Bone marrow (tissue), 2 donors: ENCODE results near the gene ZNF521.
"Not testable (repeated sequence)": the region's sequence is repeated elsewhere in the genome, so short reads cannot be mapped to it uniquely, and the experiment has no call there.

ENCODE experiments used
- DNase-seq, 2 donors: peaks; one replicate each; lab custom pipeline; 2025; lab: John Stamatoyannopoulos, UW

ZNF521 gene

DNA sequence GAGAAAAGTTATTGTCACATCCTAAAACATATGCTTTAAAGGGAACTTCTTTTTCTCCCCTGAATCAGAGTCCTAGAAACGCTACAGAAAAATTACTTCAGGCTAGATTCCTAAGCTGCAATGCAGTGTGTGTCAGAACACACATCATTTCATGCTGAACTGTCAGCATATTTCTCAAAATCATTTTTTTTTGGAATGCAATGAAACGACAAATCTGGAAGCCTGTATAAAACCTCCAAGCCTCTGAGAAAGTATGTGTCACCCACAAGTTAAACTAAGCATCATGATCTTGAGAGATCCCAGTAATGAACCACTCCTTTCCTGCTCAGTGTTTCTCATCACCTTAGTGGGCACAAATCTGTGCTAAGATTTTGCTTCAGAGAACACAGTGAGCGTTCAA is 276.2 kb downstream of the ZNF521 start:
- no peak for DNase-seq

DNA sequence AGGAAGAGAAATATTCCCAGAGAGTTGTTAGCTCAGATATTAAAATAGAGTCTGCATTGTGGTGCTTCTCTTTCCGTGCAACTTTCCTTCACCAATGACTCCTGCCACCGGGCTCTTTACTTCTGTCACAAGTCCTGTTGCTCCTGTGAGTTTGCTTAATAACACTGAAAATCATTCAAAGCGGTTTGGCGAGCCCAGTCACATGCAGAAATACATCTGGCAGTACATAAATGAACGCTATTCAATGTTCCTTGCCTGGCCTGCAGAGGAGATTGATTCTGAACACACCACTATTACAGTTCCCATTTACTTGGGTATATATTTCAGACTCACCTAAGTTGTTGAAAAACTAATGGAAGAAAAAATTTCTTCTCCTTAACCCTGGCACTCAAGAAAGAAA is 276.6 kb downstream of the ZNF521 start:
- no peak for DNase-seq

DNA sequence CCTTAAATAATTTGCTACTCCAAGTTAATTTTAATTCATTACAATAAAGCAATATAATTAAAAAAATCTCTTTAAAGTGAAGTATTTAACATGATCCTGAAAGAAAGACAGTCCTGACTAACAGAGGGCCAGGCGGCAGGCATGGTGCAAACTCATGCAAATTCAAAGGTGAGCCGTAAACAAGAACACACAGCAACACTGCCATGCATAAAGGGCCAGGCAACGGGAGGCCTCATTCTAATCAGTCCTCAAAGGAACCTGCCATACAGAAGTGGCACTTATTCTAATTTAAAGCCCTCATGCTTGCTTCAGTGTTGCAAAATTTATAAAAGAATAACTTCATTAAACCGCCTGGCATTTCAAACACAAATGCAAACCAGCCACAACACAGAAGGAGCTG is 277.0 kb downstream of the ZNF521 start:
- no peak for DNase-seq

DNA sequence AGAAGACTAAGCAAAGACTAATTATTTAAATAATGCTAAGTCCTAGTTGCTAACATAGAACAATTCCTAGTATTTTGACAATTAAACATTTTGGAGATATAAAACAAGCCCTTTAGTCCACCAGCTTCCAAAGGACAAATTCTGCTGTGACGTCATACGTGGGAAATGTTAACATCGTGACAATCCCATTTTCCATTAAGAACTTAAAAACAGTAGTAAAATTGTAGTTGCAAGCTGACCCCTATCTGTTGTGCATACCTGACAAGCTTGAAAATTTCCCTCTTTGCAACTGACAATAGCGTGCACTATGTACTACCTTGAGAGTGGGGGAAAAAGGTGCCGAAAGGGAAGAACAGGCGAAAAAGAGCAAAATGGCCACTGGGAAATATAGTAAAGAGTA is 279.8 kb downstream of the ZNF521 start:
- no peak for DNase-seq

DNA sequence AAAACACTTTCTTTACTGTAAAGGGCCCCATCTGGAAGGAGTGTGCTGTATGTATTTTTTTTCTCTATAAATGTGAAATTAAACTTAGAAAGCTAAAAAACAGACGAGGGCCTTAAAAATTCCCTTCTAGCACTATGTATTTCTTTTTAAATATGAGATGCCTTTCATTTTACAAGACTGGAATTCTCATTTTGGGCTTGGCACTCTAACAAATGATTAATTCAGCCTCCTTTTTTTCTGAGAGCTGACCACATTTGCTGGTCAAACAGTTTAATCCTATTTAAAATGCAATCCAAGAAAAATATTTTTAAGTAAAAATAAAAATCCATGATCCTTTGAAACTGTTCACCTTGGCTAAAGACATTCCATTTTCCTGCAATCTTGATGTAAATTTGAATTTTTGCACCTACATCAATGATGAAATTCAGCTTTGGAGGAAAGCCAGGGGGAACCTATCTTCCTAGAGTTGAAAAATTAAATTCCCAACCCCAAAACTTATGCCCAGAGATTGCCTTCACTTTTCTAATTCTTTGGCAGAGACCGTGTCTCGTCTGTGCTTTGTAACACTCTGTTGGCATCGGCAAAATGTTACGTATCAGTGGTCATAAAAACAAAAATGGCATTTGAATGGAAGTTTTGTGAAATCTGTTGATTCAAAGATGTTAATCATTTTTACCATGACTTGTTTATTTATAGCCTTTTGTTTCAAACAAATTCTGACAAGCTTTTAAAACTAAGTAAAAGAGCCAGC is 284.5 kb downstream of the ZNF521 start:
- DNase-seq = no peak

DNA sequence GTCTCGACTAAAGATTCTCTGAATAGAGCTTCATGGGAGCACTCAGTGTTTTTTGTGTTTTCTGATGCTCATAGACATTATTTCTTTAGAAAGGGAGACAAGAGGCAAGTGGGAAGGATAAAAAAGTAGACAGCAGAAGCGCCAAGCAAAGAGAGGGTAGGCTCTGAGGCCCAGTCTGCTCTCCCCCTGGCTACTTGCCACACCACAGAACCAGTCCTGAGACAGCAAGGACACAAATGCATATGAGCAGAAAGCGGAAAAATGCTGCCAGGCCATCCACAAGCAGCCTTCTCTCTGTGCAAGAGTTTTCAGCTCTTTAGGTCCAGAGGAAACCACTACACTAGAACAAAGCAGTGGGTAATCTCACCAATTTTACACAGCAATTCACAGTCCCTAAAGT is 285.4 kb downstream of the ZNF521 start:
- no peak for DNase-seq

DNA sequence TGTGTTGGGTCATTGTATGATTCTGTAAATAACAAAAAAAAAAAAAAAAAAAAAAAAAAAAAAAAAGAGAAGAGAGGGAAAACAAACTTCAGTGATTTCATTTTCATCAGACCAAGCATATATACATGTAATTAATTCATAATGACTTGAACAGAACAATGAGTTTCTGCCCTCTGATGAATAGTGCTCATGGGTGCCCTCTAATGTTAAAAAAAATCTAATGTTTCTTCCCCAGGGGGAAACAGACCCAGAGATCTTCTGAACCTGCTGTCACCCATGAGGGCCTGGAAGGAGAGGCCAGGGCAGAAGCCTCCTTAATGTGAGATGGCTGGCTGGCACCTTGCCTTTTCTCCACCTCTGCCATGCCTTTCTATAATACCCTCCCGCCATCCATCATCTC is 289.2 kb downstream of the ZNF521 start:
- DNase-seq = no peak

DNA sequence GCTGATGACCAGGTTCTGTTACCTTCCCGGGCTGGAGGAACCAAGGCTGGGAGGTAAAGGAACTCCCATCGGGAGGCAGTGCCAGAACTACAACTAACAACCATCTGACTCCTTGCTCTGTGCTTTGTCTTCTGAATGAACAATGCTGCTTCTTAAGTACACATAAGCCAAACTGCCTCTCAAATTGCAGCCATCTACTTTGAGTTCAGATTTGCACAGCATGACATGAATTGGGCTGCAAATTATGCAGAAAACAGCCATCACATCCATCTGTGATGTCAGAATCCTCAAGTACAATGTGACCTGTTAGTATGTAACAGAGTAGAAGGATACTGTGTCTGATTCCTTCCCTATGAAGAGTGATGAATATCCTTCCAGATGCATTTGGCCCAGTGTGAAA is 290.6 kb downstream of the ZNF521 start:
- no peak for DNase-seq

DNA sequence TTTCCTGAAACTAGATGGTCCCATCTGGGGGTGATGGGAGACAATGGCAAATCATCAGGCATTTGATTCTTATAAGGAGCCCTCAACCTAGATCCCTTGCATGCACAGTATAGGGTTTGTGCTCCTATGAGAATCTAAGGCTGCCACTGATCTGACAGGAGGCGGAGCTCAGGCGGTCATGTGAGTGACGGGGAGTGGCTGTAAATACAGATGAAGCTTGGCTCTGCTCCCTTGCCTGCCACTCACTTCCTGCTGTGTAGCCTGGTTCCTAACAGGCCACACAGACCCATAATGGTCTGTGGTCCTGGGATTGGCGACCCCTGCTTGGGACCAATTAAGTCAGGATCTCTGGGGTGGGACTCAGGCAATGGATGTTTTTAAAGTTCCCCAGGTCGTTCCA is 293.4 kb downstream of the ZNF521 start:
- no peak for DNase-seq

DNA sequence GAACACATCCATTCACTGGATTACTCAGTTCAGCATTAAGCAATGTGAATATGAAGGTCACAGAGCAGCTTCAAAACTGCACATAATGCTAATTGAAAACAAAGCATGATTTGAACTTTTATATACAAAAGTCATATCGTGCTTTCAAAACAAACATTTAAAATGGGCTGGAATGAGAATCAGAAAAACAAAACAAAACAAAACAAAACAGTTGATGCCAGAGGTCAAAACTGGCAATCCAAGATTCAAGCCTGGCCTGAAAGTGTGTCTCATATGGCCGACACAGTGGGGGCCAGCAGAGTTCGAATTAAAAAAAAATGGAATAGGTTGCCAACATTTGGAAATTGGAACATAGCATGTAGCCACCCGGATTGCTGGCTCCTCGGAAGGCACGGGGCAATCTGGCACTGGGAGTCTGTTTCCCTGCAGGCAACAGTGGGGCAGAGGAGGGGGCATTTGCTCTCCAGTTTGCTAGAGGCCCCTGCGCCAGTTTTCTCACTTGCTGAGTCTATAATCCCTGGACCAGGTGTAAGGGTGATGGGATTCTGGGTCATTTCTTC is 294.4 kb downstream of the ZNF521 start:
- DNase-seq = no peak

DNA sequence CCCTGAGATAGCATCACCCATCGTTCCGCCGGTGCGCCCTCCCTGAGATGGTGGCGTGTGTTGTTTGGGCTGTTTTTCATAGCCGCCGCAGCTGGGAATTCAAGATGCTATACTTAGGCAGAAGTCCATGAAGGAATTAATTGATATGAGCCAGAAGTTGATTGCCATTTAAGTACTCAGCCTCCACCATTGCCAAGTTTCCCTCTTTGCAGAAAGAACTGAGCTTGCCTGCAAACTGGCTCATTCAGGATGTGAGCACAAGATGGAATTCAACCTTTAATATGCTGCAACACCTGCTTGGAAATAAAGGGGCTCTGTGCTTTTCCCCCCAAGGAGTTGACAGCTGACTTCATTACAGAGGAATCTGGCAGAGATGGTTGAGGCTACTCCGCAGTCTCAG is 295.5 kb downstream of the ZNF521 start:
- no peak for DNase-seq

DNA sequence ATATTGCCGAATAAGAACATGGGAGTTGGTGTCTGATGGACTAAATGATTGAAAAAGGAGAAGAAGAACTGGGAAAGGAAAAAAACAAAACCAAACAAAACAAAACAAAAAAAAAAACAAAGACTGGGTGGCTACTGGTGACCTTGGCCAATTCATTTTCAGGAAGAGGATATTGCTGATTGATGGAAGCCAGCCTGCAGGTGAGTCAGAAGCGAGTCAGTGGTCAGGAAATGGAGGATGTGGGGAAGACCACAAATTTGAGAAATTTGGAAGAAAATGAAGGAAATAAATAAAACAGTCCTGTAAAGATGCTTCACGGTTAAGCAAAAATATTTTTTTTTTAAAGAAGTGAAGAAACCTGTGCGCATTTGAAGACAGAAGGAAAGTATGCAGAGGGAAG is 296.9 kb downstream of the ZNF521 start:
- DNase-seq = no peak

DNA sequence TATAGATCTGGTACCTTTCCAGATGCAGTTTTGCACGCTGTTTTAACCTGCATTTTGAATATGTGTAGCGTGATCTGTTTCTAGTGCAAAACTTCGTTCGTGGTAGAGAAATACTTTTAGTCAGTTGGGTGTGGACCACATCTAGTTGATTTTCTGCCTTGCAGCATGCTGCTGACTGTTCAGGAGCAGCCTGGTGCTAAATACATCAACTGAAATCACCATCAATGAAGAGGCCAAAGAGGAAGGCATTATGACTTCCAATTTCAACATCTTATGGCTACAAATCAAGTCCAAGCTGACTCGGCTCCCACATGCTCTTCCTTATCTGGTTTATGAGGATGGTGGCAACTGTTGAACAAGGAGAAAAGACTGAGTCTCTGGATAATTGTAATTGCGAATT is 298.5 kb downstream of the ZNF521 start:
- no peak for DNase-seq

DNA sequence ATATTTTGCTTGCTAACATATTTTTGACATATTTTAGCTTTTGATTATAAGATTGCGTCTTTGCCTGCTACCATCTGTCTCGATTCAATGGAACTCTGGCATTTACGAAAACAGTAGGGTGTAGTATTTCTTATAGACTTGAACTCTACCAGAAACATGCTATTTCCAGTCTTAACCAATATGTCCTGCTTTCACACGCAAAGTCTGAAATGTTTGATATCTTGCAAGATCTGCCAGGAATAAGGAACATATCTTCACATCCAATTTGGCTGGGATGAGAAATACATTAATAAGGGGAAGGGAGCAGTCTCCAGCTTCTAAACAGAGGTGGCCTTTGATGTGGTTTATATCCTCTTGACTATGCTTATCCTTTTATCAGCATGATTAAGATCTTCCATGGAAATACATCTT is 299.4 kb downstream of the ZNF521 start:
- no peak for DNase-seq

DNA sequence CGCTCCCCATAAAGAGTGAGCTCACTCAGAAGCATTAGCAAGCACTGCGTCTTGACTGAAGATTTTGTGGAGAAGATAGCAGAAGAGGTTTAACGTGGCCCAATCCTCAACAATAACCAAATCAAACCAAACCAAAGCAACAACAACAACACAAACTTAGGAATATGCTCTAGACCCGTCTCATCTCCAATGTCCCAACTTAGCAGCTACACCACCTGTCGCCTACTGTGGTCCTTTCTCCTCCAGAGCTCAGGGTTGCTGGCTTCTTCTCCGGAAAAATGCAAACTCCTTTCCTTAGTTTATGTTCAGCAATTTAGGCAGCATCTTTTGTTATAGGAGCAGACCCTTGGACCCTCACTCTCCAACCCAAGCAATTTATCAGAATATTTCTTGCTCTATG is 301.4 kb downstream of the ZNF521 start:
- DNase-seq = no peak

DNA sequence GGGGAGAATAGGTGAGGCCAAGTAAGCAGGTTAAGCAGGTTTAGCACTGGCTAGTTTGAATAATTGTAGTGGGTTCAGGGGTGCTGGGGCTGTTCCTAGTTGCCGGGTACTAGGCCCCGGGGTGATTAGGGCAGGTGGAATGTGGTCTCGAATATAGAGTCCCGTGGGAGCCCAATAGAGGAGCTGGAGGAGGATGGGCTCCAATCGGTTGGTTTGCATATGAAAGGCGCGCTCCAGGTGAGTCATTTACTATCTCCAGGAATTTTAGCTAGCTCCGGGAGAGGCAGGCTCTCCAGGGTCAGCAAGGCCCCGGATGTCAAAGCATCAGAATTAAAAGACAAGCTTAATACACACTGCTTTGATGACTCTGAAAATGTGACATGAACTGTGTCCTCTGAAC is 304.0 kb downstream of the ZNF521 start:
- no peak for DNase-seq

DNA sequence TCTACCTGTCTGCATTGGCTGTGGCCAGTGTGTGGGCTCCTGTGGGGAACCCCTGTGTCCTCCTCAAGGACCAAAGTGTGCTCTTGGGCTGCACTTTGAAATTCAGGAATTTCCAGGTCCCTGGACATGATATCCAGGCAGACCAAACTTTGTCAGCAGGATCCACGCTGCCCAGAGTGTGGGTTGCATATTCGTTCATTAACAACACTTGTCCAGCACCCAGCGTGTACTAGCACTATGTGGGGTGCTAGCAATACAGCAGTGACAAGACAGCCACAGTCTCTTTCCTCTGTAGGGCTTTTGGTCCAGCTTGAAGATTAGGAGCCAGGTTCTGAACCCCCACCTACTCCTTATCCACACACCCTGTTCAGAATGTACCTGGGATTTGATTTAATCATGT is 304.5 kb downstream of the ZNF521 start:
- no peak for DNase-seq

DNA sequence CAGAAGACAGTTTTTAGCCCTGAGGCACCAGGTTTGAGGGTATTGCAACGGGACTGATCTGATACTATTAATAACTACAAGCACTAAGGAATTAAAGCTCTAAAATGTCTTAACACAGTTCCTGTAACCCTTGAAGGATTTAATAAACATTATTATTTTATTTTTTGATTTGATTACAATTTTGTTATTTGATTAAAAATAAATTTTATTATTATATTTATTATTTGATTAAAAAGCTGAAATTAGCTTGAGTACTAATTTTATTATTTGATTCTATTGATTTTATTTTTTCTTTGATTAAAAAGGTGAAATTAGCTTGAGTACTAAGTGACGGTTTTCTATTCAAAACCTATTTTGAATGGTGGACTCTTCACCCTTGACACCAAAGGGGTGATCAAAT is 307.3 kb downstream of the ZNF521 start:
- no peak for DNase-seq

DNA sequence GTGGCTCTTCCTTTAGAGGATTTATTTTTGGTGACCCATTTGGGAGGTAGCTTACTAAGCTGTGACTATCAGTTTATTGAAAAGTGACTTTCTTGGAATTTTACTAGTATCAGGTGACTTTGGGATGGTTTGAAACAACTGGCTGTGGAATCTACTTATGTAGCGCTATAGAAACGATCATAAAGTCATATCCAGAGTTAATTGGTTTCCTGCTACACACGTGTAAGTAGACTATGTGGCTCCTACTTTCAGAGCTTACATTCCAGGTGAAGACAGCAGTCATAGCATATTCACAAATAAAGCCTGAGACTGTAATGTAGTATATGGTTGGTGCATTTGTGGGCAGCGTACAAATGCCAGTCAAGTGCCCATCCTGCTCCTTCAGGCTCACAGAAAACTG is 308.9 kb downstream of the ZNF521 start:
- no peak for DNase-seq

DNA sequence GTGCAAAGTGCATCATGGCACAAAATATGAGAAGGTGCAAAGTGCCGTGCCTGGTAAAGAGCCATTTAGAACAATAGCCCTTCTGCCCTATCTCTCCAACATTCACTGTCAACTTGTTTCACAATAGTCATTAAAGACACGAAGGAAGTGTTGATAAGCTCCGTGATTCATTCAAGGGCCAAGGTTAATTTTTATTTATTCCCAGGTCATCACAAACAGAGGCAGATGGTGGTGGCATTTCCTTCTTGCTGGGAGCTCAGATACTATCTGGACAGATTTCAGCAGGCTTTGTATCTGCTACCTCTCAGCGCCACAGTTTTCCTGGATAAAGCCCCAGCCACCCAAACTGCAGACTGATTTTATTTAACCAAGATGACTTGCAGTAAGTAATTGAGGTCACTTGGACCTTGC is 309.3 kb downstream of the ZNF521 start:
- no peak for DNase-seq

DNA sequence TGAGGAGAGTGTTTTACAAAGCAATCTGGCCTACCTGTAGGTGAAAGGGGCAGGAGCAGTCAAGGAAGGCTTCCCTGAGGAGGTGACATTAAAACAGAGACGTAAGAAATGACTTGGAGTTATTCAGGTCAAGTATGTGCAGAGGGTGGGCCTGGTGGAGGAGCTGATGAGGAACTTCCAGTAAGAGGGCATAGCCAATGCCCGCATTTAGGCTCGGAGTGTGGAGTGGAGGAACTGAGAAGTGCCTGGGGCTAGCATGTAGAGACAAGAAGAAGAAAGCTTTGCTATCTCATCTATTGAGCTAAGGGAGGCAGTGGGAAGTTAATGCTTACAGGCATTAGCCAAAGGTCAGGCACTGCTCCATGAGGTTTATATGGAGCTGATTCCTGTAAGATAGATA is 312.2 kb downstream of the ZNF521 start:
- DNase-seq = no peak

DNA sequence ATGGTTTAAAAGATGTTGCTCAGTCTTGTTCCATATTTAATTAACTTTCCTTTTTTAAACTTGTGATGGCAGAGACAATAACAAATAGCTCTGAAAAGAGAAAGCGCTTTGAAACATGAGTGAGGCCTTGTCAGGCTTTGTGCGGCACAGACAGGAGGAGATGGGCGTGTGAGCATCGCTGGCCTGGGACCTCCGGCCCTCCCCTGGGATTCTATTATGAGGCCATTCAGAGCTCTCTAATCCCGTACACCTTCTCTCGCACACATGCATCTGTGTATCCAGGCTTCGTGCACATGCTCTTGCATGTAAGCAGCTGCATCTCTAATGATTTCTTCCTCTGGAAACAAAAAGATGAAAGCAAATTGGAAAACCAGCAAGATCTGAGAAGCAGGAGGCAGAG is 313.7 kb downstream of the ZNF521 start:
- DNase-seq = no peak

DNA sequence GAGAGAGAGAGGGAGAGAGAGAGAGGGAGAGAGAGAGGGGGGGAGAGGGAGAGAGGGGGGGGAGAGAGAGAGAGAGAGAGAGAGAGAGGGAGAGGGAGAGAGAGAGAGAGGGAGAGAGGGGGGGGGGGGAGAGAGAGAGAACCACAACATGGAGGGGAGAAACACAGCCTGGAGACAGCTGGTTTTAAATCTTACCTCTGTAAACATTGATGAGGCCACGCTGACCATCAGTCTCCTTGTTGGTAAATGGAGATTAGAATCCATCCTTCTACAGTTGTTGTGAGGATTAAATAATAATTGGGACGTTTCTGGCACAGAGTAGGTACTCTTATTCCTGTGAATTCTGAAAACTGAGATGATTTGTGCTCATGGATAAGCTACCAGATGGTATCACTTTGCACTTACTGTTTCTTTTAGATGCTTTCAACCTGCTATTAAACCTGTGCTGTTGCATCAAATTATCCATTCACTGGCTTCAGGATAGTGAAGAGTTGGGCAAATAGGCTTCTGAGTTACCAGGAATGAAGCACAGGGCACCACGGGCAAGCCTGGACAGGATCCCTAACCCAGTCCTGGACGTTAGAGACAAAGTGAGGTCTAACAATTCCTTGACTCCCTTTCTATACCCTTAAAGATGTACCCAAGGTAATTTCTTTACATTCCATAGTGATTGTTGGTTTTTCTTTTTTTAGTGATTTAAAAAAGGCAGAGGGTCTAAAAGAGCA is 318.1 kb downstream of the ZNF521 start:
- DNase-seq = no peak

DNA sequence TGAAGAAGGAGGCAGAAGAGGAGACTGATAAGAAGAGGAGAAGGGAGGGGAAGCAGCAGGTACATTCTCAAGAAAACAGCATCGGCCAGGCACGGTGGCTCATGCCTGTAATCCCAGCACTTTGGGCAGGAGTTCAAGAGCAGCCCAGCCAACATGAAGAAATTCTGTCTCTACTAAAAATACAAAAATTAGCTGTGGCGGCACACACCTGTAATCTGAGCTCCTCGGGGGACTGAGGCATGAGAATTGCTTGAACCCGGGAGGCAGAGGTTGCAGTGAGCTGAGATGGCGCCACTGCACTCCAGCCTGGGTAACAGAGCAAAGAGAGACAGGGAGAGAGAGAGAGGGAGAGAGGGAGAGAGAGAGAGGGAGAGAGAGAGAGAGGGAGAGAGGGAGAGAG is 318.8 kb downstream of the ZNF521 start:
- DNase-seq = not testable (repeated sequence)
